HTERT RPE-1 (cell line): ENCODE results near the gene GFOD2.

Source experiments
- in situ Hi-C: fragments of 300-500 bp; cut with MboI; formaldehyde crosslinking; loops from 4 replicates; pipeline ENCODE4 v1.14.3; 2020; ENCODE audit warnings: low sequenced_read_pairs

Gene GFOD2

DNA sequence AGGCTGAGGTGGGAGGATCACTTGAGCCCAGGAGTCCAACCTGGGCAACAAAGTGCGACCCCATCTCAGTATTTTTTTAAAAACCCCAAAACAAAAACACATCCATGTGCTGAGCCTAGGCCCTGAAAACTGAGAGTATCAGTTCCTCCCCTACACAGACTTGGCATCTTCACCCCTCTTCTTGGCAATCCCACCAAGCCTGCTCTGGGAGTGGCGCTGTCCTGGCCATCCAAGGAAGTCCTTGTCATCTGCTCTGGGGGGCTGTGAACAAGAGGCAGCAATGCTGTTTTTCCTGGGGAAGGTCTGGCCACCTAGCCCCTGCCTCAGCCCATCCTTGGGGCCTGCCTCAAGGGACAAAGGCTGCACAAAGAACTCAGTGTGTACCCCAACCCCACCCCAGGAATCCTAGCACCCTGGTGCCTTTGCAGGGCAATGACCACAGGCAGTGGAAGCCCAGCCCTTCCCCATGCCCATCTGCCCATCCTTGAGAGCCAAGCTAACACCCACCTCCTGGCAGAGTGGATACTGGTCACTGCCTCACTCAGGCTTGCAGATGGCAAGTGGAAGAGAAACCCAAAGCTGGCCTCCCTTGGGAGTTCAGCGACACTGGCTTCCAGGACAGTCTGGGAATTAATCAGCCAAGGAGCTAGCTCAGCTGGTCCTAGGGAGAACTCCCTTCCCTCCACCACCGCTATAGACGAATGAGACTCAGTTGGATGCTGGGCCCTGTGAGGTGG, 14.8 kb upstream of the GFOD2 start:
- in situ Hi-C loops: no loop called here

DNA sequence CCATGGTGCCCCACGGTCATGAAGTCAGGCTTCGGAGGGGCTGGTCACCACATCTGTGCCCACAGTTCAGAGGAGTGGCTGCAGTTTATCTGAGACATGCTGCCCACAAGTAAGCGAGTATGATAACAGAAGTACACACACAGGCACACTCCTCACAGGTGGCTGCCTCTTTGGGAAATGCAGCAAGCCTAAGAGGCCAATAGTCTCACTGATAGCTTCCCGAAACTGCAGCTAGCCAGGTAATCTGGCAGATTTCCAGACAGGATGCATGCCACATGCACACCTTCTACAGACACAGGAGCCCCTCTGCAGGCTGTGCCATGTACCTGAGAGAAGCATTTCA, 12.6 kb upstream of the GFOD2 start:
- in situ Hi-C loops: no loop called here

DNA sequence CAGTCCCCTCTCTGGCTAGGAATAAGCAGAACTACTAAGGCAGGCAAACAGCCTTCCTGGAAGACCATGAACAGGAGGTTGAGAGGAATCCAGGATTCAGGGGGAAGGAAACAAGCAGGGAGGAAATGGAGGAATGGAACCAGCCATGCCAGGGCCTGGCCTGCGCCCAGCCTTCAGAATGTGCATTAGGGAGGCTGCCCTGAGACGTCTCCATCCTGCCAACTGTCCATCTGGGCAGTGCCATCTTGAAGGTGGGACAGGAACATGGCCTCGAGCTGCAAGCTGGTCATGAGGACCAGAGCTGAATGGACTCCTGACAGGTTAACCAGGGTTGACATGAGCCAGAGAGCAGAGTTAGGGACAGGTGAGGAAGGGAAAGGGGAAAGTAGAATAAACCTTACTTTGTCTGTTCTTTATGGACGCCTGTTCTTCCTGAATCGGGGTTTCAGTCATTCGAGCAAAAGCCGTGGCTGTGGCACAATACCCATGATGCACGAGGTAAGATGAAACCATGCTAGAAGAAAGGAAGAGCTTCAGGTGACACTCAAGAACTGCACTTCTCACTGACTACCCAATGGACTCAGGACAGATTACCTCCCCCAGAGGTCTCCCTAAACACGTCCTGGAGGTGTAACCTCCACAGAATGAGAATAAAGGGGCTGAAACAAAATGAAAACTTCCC, 12.1 kb upstream of the GFOD2 start:
- in situ Hi-C loops: no loop called here

DNA sequence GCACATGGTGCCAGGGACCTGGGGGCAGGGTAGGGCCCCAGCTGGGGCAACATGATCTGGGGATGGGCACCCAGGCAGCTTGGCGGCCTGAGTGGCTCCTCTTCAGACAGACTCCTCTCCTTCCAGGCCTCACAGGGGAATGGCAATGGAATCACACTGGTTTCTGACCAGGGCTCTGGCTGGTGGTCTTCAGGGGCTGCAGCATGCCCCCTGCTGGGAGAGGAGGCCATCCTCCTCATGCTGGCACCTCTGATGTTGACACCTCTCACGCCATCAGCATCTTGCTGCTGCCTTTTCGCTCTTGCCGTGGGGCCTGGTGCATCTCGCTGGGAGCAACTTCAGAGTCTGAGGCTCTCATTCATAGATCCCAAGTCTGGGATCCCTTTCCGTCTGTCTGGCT, 11.2 kb upstream of the GFOD2 start:
- in situ Hi-C loops: no loop called here

DNA sequence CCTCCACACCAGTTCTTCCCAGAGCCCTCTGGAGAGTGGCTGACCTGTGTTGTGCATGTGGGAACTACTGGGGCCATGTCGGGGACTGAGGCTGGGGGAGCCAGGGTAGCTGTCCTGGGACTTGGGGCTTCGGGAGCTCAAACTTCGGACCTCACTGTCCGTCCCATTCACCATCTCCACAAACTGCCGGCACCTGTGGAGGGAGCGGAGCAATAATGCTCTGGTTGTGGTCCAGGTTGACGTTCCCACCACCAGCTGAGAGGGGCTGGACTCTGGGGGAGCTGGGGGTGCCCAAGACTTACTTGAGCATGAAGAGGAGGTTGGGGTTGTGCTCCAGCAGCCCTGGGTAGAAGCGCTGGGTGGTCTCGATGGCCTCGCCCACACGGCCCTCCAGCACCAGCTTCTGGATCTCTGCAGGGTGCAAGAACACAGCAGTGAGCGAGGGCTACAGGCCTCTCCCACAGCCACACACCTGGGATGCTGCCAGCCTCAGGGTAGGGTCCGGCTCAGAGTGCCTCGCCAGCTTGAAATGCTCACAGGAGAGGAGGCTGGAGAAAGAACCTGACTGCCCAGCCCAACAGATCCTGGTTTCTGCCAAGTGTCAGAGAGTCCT, 10.6 kb upstream of the GFOD2 start:
- in situ Hi-C loops: no loop called here

DNA sequence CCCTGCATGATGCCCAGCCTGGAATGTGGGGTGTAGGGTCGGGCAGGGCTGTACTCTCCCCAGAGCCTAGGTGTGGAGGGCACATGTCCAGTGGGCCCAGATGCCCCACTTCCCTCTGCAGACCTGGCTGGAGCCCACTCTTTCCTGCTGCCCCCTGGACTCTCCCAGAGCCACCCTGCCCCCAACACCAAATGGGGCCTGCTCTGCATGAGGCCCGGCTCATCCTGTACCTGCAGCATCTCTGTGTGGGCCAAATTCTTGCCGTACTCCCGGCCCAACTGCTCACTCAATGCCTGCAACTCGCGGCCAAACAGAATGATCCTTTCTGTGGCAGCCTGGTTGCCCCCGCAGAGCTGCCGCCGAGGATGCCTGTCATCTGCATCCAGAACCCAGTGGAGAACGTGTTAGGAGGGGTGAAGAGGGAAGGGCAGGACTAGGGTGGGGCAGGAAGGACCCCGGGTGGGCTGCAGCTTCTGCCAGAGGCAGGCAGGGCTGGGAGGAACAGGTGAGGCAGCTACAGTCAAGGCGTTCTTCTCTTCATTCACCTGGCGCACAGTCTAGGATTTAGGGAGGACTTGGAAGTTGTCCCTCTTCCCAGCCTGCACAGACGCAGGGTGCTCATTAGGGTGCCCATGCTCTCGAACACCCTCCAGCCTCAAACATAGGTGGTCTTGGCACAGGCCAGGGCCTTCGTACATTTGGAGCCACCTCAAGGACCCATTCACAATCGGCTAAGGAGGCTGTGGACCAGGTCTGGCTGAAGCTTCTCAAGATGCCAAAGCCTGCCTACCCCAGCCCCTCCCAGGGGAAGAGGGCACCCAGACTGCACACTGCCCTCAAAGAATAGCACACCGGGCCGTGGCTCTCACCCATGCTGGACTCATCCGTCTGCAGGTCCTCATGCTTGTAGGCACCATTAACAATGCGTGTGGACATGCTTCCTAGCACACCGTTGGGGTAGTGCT, 8.7 kb upstream of the GFOD2 start:
- in situ Hi-C loops: no loop called here

DNA sequence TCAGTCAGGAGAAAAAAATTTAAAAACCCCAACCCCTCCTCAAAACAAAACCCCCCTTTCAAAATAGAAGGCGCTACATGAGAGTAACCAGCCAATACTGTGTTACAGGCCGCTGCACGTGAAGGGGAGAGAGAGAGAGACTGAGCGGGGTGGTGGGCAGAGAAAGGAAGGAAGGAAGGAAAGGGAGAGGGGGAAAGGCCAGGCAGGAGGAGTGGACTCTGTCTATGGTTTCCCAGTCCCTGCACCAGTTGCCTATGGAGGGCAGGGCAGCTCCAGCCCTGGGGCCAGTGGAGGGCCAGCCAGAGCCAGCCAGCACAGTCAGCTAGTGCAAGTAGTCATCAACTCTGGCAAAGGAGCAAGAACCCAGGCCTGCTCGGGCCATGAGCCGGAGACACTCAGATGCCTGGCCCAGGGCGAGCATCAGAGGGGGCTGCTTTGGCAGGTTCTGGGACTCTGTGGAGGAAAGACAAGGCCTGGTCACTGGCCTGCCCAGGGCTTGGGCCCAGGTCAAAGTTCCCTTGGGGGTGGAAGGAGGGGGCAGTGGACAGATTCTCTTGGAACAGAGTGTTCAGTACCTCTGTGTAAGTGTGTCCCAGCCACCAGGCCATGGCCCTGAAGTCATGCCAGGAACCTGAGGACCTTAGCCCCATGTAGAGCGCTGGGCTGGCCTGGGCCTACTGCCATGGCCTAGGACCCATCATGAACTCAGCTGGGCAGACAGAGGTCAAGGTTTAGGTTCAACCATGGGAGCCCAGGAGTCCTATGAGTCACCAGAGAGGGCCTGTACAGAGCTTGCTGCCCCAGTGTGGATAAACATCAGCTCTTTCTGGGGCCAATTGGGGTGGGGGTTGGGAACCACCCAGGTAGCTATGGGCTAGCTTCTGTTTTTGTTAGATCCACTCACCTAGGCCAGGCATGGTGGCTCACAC, 7.3 kb upstream of the GFOD2 start:
- in situ Hi-C loops: no loop called here

DNA sequence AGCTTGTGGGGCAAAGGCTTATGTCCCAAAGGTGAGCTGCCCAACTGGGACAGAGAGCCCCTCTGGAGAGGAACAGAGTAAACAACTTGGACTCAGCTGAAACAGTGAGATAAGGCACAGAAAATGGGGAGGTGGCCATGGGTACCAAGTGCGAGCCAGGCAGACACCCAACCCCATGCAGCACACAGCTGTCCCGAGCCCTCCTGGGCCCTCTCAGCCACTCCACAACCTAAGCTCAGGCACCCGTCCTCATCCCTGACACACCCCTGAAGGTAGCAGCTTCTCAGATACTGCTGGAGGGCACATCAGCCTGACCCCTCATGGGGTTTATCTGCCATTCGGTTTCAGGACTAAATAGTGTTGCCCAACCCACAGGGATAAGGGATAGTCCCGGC, 4.8 kb upstream of the GFOD2 start:
- in situ Hi-C loops: no loop called here

DNA sequence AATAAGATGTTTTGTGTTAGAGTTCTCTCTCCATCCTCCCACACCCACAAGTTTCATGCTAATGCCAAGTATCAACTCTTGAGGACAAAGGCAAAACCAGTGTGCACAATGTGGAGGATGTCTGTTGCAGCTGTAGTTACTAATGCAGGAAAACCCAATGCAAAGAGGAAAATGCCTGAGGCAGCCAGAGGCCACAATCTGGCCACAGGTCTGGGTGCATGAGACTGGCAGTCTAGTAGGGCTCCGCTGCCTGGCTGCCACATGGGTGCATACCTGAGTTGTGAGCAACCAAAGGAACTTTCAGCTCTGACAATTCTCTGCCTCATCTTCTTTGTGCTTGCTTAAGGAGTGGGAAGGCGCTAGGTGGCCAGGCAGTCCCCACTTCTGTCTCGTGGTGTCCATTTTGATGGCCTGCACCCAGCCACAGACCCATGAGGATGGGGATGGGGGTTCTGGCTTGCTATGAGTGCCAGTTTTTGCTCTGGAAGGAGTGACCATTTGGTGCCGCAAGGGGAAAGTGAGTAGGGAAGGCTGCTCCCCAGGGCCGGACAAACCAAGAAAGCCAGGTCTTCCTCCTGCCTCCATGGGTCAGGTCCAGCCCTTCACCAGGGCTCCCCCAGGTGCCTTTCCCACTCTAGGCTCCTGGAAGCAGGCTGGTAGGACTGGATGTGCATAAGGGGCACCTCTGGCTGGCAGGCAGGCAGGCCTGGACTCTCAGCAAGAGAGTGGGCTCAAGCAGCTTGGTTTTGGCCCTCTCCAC, 4.2 kb upstream of the GFOD2 start:
- in situ Hi-C loops: no loop called here

DNA sequence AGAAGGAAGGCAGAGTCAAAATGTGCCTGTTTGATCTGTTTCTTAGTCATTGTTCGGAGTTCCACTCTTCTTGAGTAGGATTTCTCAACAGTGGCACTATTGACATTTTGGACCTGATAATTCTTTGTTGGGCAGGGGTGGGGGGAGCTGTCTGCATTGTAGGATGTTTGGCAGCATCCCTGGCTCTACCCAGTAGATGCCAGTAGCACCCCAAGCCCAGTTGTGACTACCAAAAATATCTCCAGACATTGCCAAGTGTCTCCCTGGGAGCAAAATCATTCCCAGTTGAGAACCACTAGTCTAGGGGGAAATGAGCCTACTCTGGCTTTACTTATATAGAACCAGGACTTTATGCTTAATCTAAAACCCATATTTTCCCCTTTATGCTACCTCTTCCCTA, 1.1 kb upstream of the GFOD2 start:
- in situ Hi-C loops: no loop called here

DNA sequence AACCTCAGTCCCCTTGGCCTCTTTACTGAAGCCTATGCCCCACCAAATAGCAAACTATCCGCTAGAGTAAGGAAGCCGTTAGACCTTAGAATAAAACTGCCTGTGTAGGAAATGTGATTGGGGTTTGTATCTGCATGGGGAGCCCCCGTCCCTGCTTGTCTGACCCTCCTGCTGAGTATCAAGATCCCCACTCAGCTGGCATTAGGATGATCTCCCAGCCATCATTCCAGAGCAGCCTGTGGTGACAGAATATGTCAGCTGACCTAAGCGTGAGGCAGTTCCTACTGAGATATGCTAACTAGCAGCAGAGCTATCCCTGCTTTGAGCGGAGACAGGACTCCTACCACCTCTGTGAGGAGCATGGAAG, 645 bp upstream of the GFOD2 start:
- in situ Hi-C loops: no loop called here

DNA sequence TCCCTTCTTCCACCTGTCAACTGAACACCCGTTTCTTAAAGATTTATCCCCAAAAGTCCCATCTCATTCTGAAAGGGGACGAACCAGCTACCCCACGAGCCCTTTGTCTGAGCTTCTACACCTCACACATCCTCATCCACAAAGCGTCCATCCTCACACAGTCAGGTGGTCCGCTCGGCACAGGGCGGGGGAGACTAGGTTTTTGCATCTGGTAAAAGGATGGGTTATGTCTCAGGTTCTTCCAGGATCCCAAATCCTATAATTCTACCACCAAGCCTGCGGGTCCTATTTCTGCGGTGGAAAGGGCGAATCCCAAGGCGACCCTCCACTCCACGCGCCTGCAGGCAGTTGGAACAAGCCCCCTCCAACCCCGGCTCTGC, 458 bp downstream of the GFOD2 start:
- in situ Hi-C loops: no loop called here

DNA sequence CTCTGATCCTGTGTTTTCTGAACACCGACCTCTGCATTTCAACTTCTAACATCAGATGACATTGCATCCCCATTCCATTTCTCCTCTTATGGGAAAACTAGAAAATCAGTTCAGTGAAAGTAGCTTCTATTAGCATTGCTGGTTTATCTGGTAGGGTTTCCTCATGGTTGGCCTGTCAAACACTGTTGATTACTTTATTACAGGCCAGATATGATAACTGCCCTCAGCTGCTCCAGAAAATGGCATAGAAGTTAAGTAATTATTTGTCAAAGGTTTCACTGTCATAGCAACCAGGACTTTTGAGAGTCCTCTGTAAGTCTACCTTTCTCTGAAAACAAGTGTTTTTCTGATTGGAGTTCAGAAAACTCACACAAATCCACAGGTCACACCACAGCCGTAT, 3.0 kb downstream of the GFOD2 start:
- in situ Hi-C loops: no loop called here

DNA sequence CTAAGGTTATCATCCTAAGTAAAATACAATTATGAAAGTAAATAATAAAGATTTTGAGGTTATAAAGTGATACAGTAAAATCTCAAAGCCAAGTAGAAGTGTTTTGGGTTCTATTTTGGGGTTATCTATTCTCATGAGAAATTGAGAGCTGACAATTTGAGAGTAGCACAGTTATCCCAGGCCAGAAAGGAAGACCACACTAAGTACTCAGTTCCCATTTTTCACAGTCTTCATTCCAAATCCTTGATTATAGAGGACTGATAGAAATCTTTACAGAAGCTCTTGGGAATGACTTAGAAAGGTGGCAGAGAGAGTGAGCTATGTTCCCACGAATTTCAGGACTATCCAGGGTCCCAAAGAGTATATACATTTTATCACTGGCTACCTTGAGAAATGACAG, 4.6 kb downstream of the GFOD2 start:
- in situ Hi-C loops: no loop called here

DNA sequence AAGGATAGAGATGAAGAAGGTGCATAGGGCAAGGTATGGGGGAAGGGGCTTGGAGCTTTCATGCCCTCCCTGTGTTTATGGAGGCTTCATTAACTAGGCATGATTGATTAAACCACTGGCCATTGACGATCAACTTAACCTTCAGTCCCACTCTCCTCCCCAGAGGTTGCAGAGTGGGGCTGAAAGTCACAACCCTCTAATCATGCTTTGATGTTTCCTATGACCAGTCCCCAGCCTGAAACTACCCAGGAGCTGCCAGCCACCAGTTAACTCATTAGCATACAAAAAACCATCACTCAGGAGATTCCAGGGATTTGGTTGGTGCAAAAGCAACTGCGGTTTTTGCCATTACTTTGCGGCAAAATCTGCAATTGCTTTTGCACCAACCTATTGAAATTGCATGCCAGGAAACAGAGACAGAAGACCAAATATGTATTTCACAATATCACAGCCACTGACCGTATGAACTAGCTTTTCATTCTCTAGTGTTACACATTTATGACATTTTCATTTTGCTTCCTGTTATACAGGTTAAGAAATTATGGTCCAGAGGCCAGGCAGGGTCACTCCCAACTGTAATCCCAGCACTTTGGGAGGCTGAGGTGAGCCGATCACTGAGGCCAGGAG, 5.4 kb downstream of the GFOD2 start:
- in situ Hi-C loops: no loop called here

DNA sequence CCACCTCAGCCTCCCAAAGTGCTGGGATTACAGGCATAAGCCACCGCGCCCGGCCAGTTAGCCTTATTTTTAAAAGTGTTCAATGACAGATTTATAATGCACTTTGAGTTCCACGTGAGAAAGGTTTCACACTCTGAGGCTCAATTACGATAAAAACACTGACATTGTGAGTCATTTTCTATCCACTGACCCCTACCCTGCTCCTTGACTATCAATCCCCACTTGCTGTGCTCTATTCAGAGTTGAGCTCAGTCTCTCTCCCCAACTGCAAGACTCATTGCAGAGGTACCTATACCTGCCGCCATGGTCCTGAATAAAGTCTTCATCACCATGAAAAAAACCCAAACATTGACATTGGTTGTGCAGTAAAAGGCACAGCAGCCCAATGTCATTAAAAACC, 8.5 kb downstream of the GFOD2 start:
- in situ Hi-C loops: no loop called here

DNA sequence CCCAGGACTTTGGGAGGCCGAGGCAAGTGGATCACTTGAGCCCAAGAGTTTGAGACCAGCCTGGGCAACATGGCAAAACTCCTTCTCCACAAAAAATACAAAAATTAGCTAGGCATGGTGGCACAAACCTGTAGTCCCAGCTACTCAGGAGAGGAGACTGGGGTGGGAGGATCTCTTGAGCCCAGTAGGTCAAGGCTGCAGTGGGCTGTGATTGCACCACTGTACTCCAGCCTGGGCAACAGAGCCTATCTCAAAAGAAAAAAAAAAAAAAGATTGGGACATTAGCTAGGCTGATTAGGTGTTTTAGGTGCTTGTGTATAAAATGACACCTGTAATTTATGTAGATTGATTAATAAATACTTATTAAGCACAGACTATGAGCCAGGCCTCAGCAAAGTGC, 10.1 kb downstream of the GFOD2 start:
- in situ Hi-C loops: no loop called here

DNA sequence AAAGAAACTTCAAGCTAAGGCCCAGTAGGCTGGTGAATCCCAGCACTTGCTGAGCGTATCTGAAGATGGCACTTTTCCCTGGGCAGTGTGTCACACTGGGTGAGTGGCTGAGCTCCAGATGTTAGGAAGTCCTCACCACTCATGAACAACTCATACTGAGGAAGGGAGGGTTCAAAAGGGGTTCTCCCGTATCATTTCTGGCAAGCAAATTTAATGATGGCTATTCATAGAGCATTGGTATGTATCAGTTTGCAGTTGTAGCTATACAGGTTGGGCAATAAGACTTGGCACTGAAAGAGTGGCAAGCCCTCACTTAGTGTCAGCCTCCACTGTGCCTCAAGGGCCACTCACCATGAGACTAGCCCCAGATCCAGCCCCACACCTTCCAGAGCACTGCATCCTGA, 10.7 kb downstream of the GFOD2 start:
- in situ Hi-C loops: no loop called here

DNA sequence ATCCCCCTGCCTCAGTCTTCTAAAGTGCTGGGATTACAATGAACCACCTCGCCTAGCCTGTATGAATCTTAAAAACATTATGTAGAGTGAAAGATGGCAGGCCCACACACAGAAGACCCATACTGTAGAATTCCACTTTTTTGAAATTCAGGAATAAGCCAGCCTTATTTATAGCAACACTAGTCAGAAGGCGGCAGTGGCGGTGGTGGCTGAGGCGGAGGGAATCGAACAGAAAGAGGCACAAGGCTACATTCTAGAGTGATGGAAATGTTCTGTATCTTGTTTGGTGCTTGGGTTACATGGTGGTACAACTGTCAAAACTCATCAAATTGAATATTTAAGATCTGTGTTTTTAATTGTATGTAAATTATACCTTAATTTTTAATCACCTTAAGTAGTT, 11.3 kb downstream of the GFOD2 start:
- in situ Hi-C loops: no loop called here
